HG02763 (cell line): ENCODE results near the gene PROSER3.

Experiments used
- ATAC-seq: cut with Tn5 transposase; IDR thresholded peaks from one replicate; pipeline ENCODE4 v1.9.1; 2021; ENCODE audit warnings: mild to moderate bottlenecking, moderate library complexity; ENCODE audit not compliant: unreplicated experiment

Gene PROSER3

GRCh38 chr19:35775298-35776101, 17.5 kb downstream of the PROSER3 start, which contains the start of gene ARHGAP33:
ARHGAP33 (plus strand) TSS chr19:35775564; CDS start chr19:35775659, 95 bp downstream.
- ATAC-seq = peak; percentile 95

GRCh38 chr19:35776102-35776788, 18.3 kb downstream of the PROSER3 start:
- ATAC-seq = no peak

- ATAC-seq = no peak
Measured at GRCh38 chr19:35777086-35777841, 19.3 kb downstream of the PROSER3 start.

DNA sequence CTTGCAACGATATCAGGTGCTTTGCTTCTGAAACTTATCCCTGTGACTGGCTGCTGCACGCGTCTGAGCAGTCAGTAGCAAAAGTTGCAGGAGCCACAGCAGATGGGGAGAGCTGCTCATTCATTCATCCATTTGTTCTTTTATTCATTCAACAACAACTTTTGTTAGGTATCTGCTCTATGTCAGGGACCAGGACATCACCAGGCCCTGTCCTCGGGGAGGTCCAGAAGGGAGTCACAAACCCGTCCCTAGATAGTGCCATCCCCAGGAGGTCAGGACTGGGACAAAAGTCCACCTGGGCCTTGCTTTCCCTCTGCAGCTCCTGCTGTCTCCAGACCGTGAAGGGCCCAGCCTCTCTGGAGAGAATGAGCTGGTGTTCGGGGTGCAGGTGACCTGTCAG, 20.0 kb downstream of the PROSER3 start:
- ATAC-seq = no peak

DNA sequence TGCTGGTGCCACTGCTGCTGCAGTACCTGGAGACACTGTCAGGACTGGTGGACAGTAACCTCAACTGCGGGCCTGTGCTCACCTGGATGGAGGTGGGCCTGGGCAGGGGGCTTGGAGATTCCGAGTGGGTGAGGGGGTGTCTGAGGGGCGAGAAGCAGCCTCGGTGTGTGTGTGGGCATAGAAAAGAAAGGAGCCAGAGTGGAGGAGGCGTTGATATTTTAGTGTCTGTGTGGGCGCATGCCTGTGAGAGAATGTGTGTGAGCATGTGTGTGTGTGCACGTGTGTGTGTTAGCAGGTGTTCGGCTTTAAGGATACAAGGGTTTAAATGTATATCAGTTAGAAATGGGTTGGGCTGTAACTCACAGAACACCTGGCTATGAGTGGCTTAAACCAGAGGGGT, 21.1 kb downstream of the PROSER3 start:
- no peak for ATAC-seq

DNA sequence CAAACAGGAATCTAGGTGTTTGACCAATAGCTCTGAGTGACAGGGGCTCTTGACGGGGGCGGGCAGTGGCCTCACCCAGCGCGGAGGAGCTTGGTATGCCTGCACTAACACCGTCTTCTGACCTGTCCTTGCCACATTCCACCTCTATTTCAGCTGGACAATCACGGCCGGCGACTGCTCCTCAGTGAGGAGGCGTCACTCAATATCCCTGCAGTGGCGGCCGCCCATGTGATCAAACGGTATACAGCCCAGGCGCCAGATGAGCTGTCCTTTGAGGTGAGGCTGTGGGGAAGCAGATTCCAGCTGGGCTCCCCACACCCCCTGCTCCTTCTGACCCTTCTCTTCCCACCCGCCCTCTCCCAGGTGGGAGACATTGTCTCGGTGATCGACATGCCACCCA, 22.1 kb downstream of the PROSER3 start:
- no peak for ATAC-seq

GRCh38 chr19:35780717-35781116, 22.7 kb downstream of the PROSER3 start:
- ATAC-seq = no peak

DNA sequence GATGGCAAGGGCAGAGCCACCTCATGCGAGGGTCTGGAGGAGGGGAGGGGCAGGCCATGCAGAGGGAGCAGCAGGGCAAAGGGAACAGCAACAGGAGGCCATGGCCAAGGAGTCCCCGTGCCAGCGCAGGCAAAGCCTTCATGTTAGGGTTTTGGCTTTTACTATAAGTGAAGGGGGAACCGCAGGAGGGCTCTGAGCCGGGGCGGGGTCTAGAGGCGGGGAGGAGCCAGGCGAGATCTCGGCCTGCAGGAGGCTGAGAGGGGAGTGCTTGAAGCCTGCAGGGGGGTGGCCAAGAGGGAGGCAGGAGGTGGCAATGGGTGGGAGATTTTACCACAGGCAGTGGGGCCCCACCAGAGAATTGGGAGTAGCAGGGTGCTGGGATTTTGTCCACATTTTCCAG, 23.7 kb downstream of the PROSER3 start:
- ATAC-seq = no peak

DNA sequence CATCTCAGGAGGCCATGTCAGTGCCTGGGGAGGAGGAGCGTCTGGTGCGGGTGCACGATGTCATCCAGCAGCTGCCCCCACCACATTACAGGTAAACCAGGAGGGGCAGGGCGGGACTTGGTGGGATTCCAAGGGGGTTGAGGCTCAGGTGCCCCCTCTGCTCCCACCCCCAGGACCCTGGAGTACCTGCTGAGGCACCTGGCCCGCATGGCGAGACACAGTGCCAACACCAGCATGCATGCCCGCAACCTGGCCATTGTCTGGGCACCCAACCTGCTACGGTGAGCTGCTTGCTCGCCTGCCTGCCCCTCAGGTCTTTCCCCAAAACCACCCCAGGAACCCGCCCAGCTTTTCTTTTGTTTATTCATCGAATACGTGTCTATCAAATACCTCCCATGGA, 24.6 kb downstream of the PROSER3 start:
- ATAC-seq = no peak

DNA sequence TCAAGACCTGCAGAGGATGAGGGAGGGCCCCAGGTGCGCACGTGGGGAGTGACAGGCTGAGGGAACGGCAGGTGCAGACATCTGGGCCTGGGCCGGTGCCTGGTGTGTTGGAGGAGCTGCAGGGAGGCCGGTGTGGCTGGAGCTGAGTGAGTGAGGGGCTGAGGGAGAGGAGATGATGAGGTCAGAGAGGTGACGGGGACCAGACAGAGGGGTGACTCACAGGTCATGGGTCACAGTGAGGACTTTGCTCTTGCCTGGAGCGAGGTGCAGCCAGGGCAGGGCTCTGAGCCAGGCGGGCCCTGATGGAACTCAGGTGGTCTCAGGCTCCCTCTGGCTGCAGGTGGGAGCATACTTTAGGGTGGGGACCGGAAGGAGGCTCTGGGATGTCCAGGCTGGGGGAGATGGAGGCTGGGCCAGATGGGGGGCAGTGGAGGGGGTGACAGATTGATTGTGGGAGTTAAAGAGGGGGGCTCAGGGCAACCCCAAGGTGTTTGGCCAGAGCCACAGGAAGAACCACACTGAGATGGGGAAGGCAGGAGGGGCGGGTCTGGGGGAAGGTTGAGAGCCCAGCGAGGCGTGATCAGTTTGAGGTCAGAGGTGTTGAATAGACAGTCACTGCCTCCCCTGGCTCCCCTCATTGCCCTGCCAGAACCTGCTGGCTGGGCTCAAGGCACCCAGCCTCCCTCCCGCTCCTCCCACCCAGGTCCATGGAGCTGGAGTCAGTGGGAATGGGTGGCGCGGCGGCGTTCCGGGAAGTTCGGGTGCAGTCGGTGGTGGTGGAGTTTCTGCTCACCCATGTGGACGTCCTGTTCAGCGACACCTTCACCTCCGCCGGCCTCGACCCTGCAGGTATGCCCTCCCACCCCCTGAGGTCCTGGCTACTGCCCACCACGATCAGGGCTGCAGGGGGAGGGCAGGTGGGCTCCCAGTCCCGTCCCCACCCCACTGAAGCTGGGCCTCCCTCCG, 25.8 kb downstream of the PROSER3 start:
- ATAC-seq = no peak

- no peak for ATAC-seq
Measured at GRCh38 chr19:35784503-35785338, 26.7 kb downstream of the PROSER3 start.

DNA sequence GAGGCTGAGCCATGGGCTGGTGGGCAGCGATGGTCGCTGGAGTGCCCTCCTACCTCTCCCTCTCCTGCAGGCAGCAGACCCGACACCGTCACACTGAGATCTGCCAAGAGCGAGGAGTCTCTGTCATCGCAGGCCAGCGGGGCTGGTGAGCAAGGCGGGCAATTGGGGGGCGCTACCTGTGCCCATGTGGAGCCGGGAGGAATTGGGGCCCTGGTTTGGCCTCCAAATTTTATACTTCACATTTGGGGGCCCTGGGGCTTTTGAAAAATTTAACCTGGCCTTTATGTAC, 27.3 kb downstream of the PROSER3 start:
- ATAC-seq = no peak

- no peak for ATAC-seq
Measured at GRCh38 chr19:35786299-35787160, 28.6 kb downstream of the PROSER3 start.

GRCh38 chr19:35787227-35787799, 29.3 kb downstream of the PROSER3 start:
- ATAC-seq = no peak

- ATAC-seq = no peak
Measured at GRCh38 chr19:35788205-35788960, 30.4 kb downstream of the PROSER3 start.

- no peak for ATAC-seq
Measured at GRCh38 chr19:35789195-35789977, 31.4 kb downstream of the PROSER3 start.
